H1 (cell line): ENCODE measurements around the gene CFAP206. TPM values are rescaled to one million over a fixed set of nuclear protein-coding genes. Genes with fewer than 3 reads are reported as not detected.

Experiments
- CTCF ChIA-PET: fragments of 300-600 bp; sonication (Branson Sonifier 250); formaldehyde crosslinking; loops from one replicate; lab custom pipeline; 2021; ENCODE audit not compliant: partially characterized antibody; lab: Charles Lee
- POLR2A ChIA-PET: fragments of 300-600 bp; sonication (Branson Sonifier 250); formaldehyde crosslinking; loops from one replicate; lab custom pipeline; 2021; ENCODE audit warnings: inconsistent platforms; ENCODE audit not compliant: partially characterized antibody; lab: Charles Lee
- DNase-seq, 2 experiments: peaks; one replicate each; pipeline versions ENCODE4 v3.0.0 to v3.0.0-alpha.2; 2010 to 2022; ENCODE audit warnings: low spot score in 2 of 2, low read depth in 1 of 2, mixed read lengths in 1 of 2
- FAIRE-seq: peaks from 2 replicates; lab custom pipeline; 2011; peaks lifted over from hg19 to GRCh38; lab: Jason Lieb, UNC
- H2AFZ ChIP-seq: 2 replicates; pipeline ENCODE4 v1.8.1; 2012; ENCODE audit warnings: low read length, inconsistent platforms
- H2AK5ac ChIP-seq: 2 replicates; pipeline ENCODE4 v1.6.1; 2013; ENCODE audit warnings: low read depth, low read length
- H2BK120ac ChIP-seq: replicated peaks from 2 replicates; pipeline ENCODE3; 2013; ENCODE audit warnings: low read depth, low read length, inconsistent platforms
- H2BK12ac ChIP-seq: 2 replicates; pipeline ENCODE4 v1.6.1; 2013; ENCODE audit warnings: low read depth, low read length
- H2BK15ac ChIP-seq: 2 replicates; pipeline ENCODE4 v1.6.1; 2013; ENCODE audit warnings: low read length
- H2BK20ac ChIP-seq: 2 replicates; pipeline ENCODE4 v1.6.1; 2013; ENCODE audit warnings: low read length
- H2BK5ac ChIP-seq: 2 replicates; pipeline ENCODE4 v1.6.1; 2013; ENCODE audit warnings: low read depth, low read length
- H3K14ac ChIP-seq: 2 replicates; pipeline ENCODE4 v1.6.1; 2013; ENCODE audit warnings: inconsistent platforms; ENCODE audit not compliant: insufficient read length
- H3K18ac ChIP-seq: 2 replicates; pipeline ENCODE4 v1.6.1; 2013; ENCODE audit warnings: low read length; ENCODE audit errors: extremely low read depth
- H3K23ac ChIP-seq: 2 replicates; pipeline ENCODE4 v1.6.1; 2013; ENCODE audit warnings: inconsistent platforms; ENCODE audit not compliant: insufficient read length
- H3K23me2 ChIP-seq: 2 replicates; pipeline ENCODE4 v1.6.1; 2013; ENCODE audit warnings: low read depth, low read length
- H3K27ac ChIP-seq: 2 replicates; pipeline ENCODE4 v1.6.1; 2011; ENCODE audit warnings: low read depth, low read length, inconsistent platforms
- H3K27me3 ChIP-seq, 4 experiments: replicated peaks in 1 of 4; 1 replicate in 1 of 4; 2 replicates in 3 of 4; pipeline versions ENCODE4 v1.6.1 to v1.8.1; 2011 to 2013; ENCODE audit warnings: low read length in 3 of 4, mild to moderate bottlenecking in 3 of 4, inconsistent platforms in 2 of 4, mixed read lengths in 2 of 4, moderate library complexity in 1 of 4; ENCODE audit not compliant: control insufficient read depth in 3 of 4, insufficient read depth in 3 of 4; ENCODE audit errors: extremely low read depth in 1 of 4
- H3K36me3 ChIP-seq, 4 experiments: 2 replicates each; pipeline versions ENCODE4 v1.6.1 to v1.8.1; 2011 to 2013; ENCODE audit warnings: mild to moderate bottlenecking in 4 of 4, low read length in 3 of 4, moderate library complexity in 2 of 4, control low read depth in 1 of 4, inconsistent platforms in 1 of 4; ENCODE audit not compliant: insufficient read depth in 4 of 4, control insufficient read depth in 2 of 4
- H3K4ac ChIP-seq: replicated peaks from 2 replicates; pipeline ENCODE3; 2013; ENCODE audit warnings: low read length, low read depth, mixed read lengths, inconsistent platforms; ENCODE audit not compliant: insufficient read length
- H3K4me1 ChIP-seq, 4 experiments: replicated peaks in 1 of 4; 1 replicate in 1 of 4; 2 replicates in 3 of 4; pipeline versions ENCODE4 v1.6.1 to v1.8.1; 2011 to 2013; ENCODE audit warnings: low read length in 3 of 4, inconsistent platforms in 2 of 4, mixed read lengths in 1 of 4; ENCODE audit not compliant: insufficient read depth in 4 of 4, control insufficient read depth in 3 of 4
- H3K4me2 ChIP-seq, 2 experiments: 2 replicates each; pipeline versions ENCODE4 v1.6.1 to v1.8.1; 2011 to 2013; ENCODE audit warnings: low read depth in 2 of 2, low read length in 2 of 2, control low read depth in 1 of 2, inconsistent platforms in 1 of 2, mild to moderate bottlenecking in 1 of 2; ENCODE audit not compliant: insufficient read depth in 1 of 2
- H3K4me3 ChIP-seq, 4 experiments: fragments of 200-600, 300-600 bp in 1 of 4; sonication (generic), shearing (Covaris generic), sonication (Bioruptor Twin) in 1 of 4; 2 replicates each; pipeline versions ENCODE4 v1.5.1 to v1.8.1; 2011 to 2016; ENCODE audit warnings: low read length in 4 of 4, low read depth in 3 of 4, control low read depth in 2 of 4, inconsistent platforms in 2 of 4, mild to moderate bottlenecking in 2 of 4, mixed read lengths in 1 of 4, moderate library complexity in 1 of 4; ENCODE audit not compliant: insufficient read depth in 2 of 4; ENCODE audit errors: extremely low read depth in 1 of 4
- H3K56ac ChIP-seq: replicated peaks from 2 replicates; pipeline ENCODE3; 2013; ENCODE audit warnings: low read depth, mild to moderate bottlenecking, mixed read lengths, low read length, inconsistent platforms; ENCODE audit not compliant: insufficient read length
- H3K79me1 ChIP-seq: 2 replicates; pipeline ENCODE4 v1.6.1; 2013; ENCODE audit warnings: low read depth, low read length, control low read depth
- H3K79me2 ChIP-seq, 2 experiments: 2 replicates each; pipeline versions ENCODE4 v1.6.1 to v1.8.1; 2012 to 2013; ENCODE audit warnings: low read length in 2 of 2, mild to moderate bottlenecking in 2 of 2, inconsistent platforms in 1 of 2; ENCODE audit not compliant: insufficient read depth in 2 of 2, control insufficient read depth in 1 of 2
- H3K9ac ChIP-seq, 4 experiments: replicated peaks in 1 of 4; 1 replicate in 1 of 4; 2 replicates in 3 of 4; pipeline versions ENCODE4 v1.6.1 to v1.8.1; 2011 to 2013; ENCODE audit warnings: low read depth in 3 of 4, low read length in 3 of 4, control low read depth in 2 of 4, mild to moderate bottlenecking in 2 of 4, moderate library complexity in 2 of 4, inconsistent platforms in 1 of 4; ENCODE audit errors: extremely low read depth in 1 of 4
- H3K9me3 ChIP-seq, 2 experiments: 2 replicates each; pipeline versions ENCODE4 v1.6.1 to v1.8.1; 2012 to 2013; ENCODE audit warnings: mild to moderate bottlenecking in 2 of 2, moderate library complexity in 2 of 2, control low read depth in 1 of 2, inconsistent platforms in 1 of 2, low read depth in 1 of 2, low read length in 1 of 2, mixed read lengths in 1 of 2; ENCODE audit not compliant: insufficient read depth in 2 of 2
- H4K20me1 ChIP-seq, 2 experiments: replicated peaks in 1 of 2; 2 replicates each; pipeline versions ENCODE3 to v1.8.1; 2011 to 2013; ENCODE audit warnings: inconsistent platforms in 2 of 2, low read length in 2 of 2, mild to moderate bottlenecking in 1 of 2; ENCODE audit not compliant: insufficient read depth in 2 of 2, control insufficient read depth in 1 of 2
- H4K5ac ChIP-seq: 2 replicates; pipeline ENCODE4 v1.6.1; 2013; ENCODE audit warnings: low read length, low read depth, mixed read lengths, inconsistent platforms; ENCODE audit not compliant: insufficient read length
- H4K8ac ChIP-seq: 2 replicates; pipeline ENCODE4 v1.8.0; 2013; ENCODE audit warnings: mild to moderate bottlenecking, moderate library complexity, low read length, inconsistent platforms; ENCODE audit not compliant: insufficient read depth; ENCODE audit errors: extremely low read depth
- H4K91ac ChIP-seq: replicated peaks from 2 replicates; pipeline ENCODE3; 2013; ENCODE audit warnings: low read length, mixed read lengths, inconsistent platforms; ENCODE audit not compliant: insufficient read length
- CBX5 ChIP-seq: fragments of 300-800, 300-1000 bp; sonication (generic); IDR thresholded peaks from 2 replicates; pipeline ENCODE4 v1.7.1; 2016; ENCODE audit warnings: antibody characterized with exemption, low read length, low read depth
- CHD1 ChIP-seq: IDR thresholded peaks from 2 replicates; pipeline ENCODE4 v1.6.1; 2012; ENCODE audit warnings: low read depth, low read length, improper control_type of control experiment
- NRF1 ChIP-seq: IDR thresholded peaks from 2 replicates; pipeline ENCODE4 v1.6.1; 2011; ENCODE audit warnings: mild to moderate bottlenecking, low read depth, low read length, improper control_type of control experiment
- RAD21 ChIP-seq, 2 experiments: IDR thresholded peaks in 1 of 2; conservative IDR thresholded peaks in 1 of 2; 2 replicates each; pipeline ENCODE4 v1.6.1; 2011; ENCODE audit warnings: low read depth in 2 of 2, low read length in 2 of 2, improper control_type of control experiment in 1 of 2, inconsistent platforms in 1 of 2, mild to moderate bottlenecking in 1 of 2, moderate library complexity in 1 of 2
- RBBP5 ChIP-seq: IDR thresholded peaks from 2 replicates; pipeline ENCODE4 v1.7.1; 2012; ENCODE audit warnings: low read depth, mild to moderate bottlenecking, inconsistent platforms, low read length, moderate library complexity, borderline replicate concordance
- RFX5 ChIP-seq: IDR thresholded peaks from 2 replicates; pipeline ENCODE4 v1.6.1; 2011; ENCODE audit warnings: low read depth, low read length, improper control_type of control experiment, borderline replicate concordance
- SRF ChIP-seq: IDR thresholded peaks from 2 replicates; pipeline ENCODE4 v1.6.1; 2011; ENCODE audit warnings: mild to moderate bottlenecking, low read depth, low read length, moderate library complexity
- WGBS, 2 experiments: shearing (Covaris generic) in 1 of 2; methylation state at CpG; one replicate each; pipeline versions ENCODE4 v1.1.6 to v1.1.7; 2013 to 2015; ENCODE audit warnings: low lambda C conversion rate in 2 of 2, mixed read lengths in 2 of 2, inconsistent platforms in 1 of 2, low coverage in 1 of 2, missing lambda C conversion rate in 1 of 2; ENCODE audit not compliant: insufficient replicate concordance in 2 of 2, insufficient coverage in 1 of 2, insufficient read length in 1 of 2; ENCODE audit errors: extremely low coverage in 1 of 2, missing lambda C conversion rate in 1 of 2; 5-methylcytosine and 5-hydroxymethylcytosine counted together
- polyA plus RNA-seq, 7 experiments: library from polyadenylated mRNA; depleted of rRNA in 3 of 7; stranded (reverse) in 5 of 7; unstranded in 2 of 7; fragments of >200 nt in 5 of 7; fragments of 200-250 nt in 2 of 7; gene quantifications; 1 replicate in 5 of 7; 2 replicates in 1 of 7; 4 replicates in 1 of 7; pipeline versions ENCODE4 v1.2.1 to v1.2.3, GENCODE V29; 2011 to 2013; ENCODE audit warnings: missing spikeins in 2 of 7, mixed read lengths in 2 of 7
- total RNA-seq: library from RNA; stranded (reverse); fragmentation: NEBNext Ultra II Directional; extraction: Animal tissue kit (Norgen Biotek cat#: 25700); gene quantifications from 2 replicates; pipeline ENCODE4 v1.2.1, GENCODE V29; 2021

The CFAP206 gene
- total and polyA plus RNA-seq, 2 of the 8 experiments (the other 6 are each of a cell fraction or from before 2014, with no cell fraction given) = not detected

GRCh38 chr6:87483929-87484328 lies 76.2 kb downstream of the CFAP206 start:
- peak overlapping the region; percentile 99 for H2BK15ac ChIP-seq
- no peaks in the 10 kb centered on the region for H3K36me3 ChIP-seq
- no peak overlapping the region for H3K23ac ChIP-seq
- FAIRE-seq (peak; percentile 72), DNase-seq (peak; percentile 80 to 92)
- peak overlapping the region; percentile 92; the same call in 1 of the 2 replicates for H2BK20ac ChIP-seq
- no peak overlapping the region for H3K14ac ChIP-seq
- H3K9me3 ChIP-seq = no peaks in the 10 kb centered on the region
- no peak overlapping the region for H4K5ac ChIP-seq
- peaks cover 7 to 12% (median 9%) of the 10 kb centered on the region in 4 experiments for H3K4me1 ChIP-seq
- H2BK5ac ChIP-seq = peak overlapping the region; percentile 93
- no peak overlapping the region for H3K4ac ChIP-seq
- no peaks in the 10 kb centered on the region for H4K20me1 ChIP-seq
- no peak overlapping the region for H3K56ac ChIP-seq
- no peak overlapping the region for H4K91ac ChIP-seq
- CTCF ChIA-PET = interaction anchor here (0.5 to 2.0 kb wide), 10 partner anchors 10 to 452 kb away, joined by 3 to 7 read pairs (median 3); no protein-coding TSS in a partner anchor
- no peaks in the 10 kb centered on the region for H3K79me2 ChIP-seq
- no peaks in the 10 kb centered on the region for H3K27me3 ChIP-seq
- POLR2A ChIA-PET = interaction anchor here (1.0 kb wide), 1 partner anchor 105 kb away, joined by 3 read pairs; no protein-coding TSS in a partner anchor
- H3K9ac ChIP-seq = peak overlapping the region in 1 of 4 experiments; percentile 24; a peak in 2 of 7 replicates
- H2AK5ac ChIP-seq = peak overlapping the region; percentile 88; the same call in 1 of the 2 replicates
- peak overlapping the region; percentile 96 for H2AFZ ChIP-seq
- no peak overlapping the region for H2BK120ac ChIP-seq
- H2BK12ac ChIP-seq = peak overlapping the region; percentile 99
- H4K8ac ChIP-seq = peak overlapping the region; percentile 73; the same call in 1 of the 2 replicates
- WGBS, 2 experiments = 25% methylated on average over 9 of the region's 9 CpGs; no CpG with 5 or more reads in 1 of the 2 experiments
- peak overlapping the region; percentile 55; the same call in 1 of the 2 replicates for H3K27ac ChIP-seq
- 0 out of 2 replicates have a peak overlapping the region, but pooled peaks have one; percentile 49 for H3K18ac ChIP-seq
- H3K4me2 ChIP-seq = peak overlapping the region; percentile 50 to 56
- H3K23me2 ChIP-seq = no peaks in the 10 kb centered on the region
- no peaks in the 10 kb centered on the region for H3K79me1 ChIP-seq
- peak overlapping the region in 2 of 4 experiments; percentile 8 to 31; a peak in 3 of 8 replicates for H3K4me3 ChIP-seq
- peak; percentile 4; the same call in 1 of the 2 replicates for TF ChIP-seq RFX5
- peak; percentile 65 to 78 for TF ChIP-seq RAD21 (IDR thresholded peaks at IDR 0.05 in 1 of 2, conservative IDR thresholded peaks at IDR 0.05 in 1 of 2; ENCODE audit: low read depth in 2 of 2, low read length in 2 of 2)
- no peak for TF ChIP-seq NRF1
- TF ChIP-seq SRF = no peak
- no peak for TF ChIP-seq CHD1
- TF ChIP-seq CBX5 = no peak
- TF ChIP-seq RBBP5 = 0 out of 2 replicates have a peak, but pooled peaks have one; percentile 39
